Lung (tissue), 12 donors: ENCODE measurements around the gene IGFBP1. TPM values are rescaled to one million over a fixed set of nuclear protein-coding genes. Genes with fewer than 3 reads are reported as not detected.

ENCODE experiments used
- ATAC-seq: fragments of 200-7000 bp; cut with Tn5 transposase; one replicate; pipeline ENCODE4 v1.9.1; 2020; ENCODE audit warnings: moderate number of reproducible peaks; ENCODE audit not compliant: insufficient read depth, low FRiP score
- DNase-seq, 3 donors: peaks; one replicate each; pipeline ENCODE4 v3.0.0-alpha.2; 2013 to 2017
- H3K27ac ChIP-seq, 2 donors: one replicate each; pipeline ENCODE4 v1.5.1; 2013; ENCODE audit warnings: mild to moderate bottlenecking in 2 of 2, moderate library complexity in 2 of 2, control low read depth in 1 of 2, inconsistent platforms in 1 of 2, low read depth in 1 of 2, low read length in 1 of 2
- H3K27me3 ChIP-seq, 3 donors: one replicate each; pipeline ENCODE4 v1.5.1; 2013; ENCODE audit warnings: low read length in 2 of 3; ENCODE audit not compliant: control insufficient read depth in 3 of 3, insufficient read depth in 3 of 3
- H3K36me3 ChIP-seq, 4 donors: one replicate each; pipeline ENCODE4 v1.5.1; 2013; ENCODE audit warnings: low read length in 4 of 4, mild to moderate bottlenecking in 1 of 4, moderate library complexity in 1 of 4; ENCODE audit not compliant: control insufficient read depth in 4 of 4, insufficient read depth in 4 of 4
- H3K4me1 ChIP-seq, 5 donors: one replicate each; pipeline ENCODE4 v1.5.1; 2013; ENCODE audit warnings: low read length in 5 of 5, mild to moderate bottlenecking in 2 of 5, moderate library complexity in 1 of 5; ENCODE audit not compliant: control insufficient read depth in 5 of 5, insufficient read depth in 5 of 5
- H3K4me3 ChIP-seq: one replicate; pipeline ENCODE4 v1.5.1; 2013; ENCODE audit warnings: mild to moderate bottlenecking, control low read depth, moderate library complexity
- H3K9ac ChIP-seq, 2 donors: one replicate each; pipeline ENCODE4 v1.5.1; 2013; ENCODE audit warnings: low read length in 2 of 2, control low read depth in 1 of 2; ENCODE audit not compliant: insufficient read depth in 1 of 2
- H3K9me3 ChIP-seq, 4 donors: one replicate each; pipeline ENCODE4 v1.5.1; 2013; ENCODE audit warnings: low read length in 3 of 4, mild to moderate bottlenecking in 1 of 4, moderate library complexity in 1 of 4; ENCODE audit not compliant: control insufficient read depth in 4 of 4, insufficient read depth in 3 of 4
- WGBS, 2 donors: extraction: QIAGEN DNeasy Blood & Tissue Kit; methylation state at CpG; one replicate each; pipeline ENCODE4 v1.1.7; 2013; 5-methylcytosine and 5-hydroxymethylcytosine counted together
- polyA plus RNA-seq, 2 donors: library from polyadenylated mRNA; stranded (reverse); fragments of 200-250 nt; gene quantifications; one replicate each; pipeline ENCODE4 v1.2.1, GENCODE V29; 2013
- total RNA-seq, 2 donors: library from RNA; depleted of rRNA in 1 of 2; stranded (reverse); fragments of >200 nt in 1 of 2; gene quantifications; one replicate each; pipeline ENCODE4 v1.2.1, GENCODE V29; 2014 to 2021
- TF ChIP-seq, protein P1 (sequence below): IDR thresholded peaks from 2 replicates; pipeline ENCODE4 v1.5.1; 2012; ENCODE audit warnings: mild to moderate bottlenecking; ENCODE audit errors: control extremely low read depth, extremely low read depth
- donor health status: control.
- donor health status: control.
- donor health status: Bipolar disorder and iron deficiency.
- donor health status: healthy.
- donor health status: DM: yes; HTN: yes; CAD: no.

IGFBP1 gene
- total and polyA plus RNA-seq, 4 donors = 0.06 TPM; not detected in 3

- no peaks in the 10 kb centered on the region for H3K36me3 ChIP-seq
- no peak for ATAC-seq
- no peaks in the 10 kb centered on the region for H3K9me3 ChIP-seq
- no peak for DNase-seq
- no peak overlapping the region for H3K9ac ChIP-seq
- H3K27me3 ChIP-seq = peaks cover 4 to 22% (median 9%) of the 10 kb centered on the region in 3 donors
- 74 to 81% methylated on average over 2 of the region's 2 CpGs for WGBS, 2 donors
- TF ChIP-seq, protein P1, sequence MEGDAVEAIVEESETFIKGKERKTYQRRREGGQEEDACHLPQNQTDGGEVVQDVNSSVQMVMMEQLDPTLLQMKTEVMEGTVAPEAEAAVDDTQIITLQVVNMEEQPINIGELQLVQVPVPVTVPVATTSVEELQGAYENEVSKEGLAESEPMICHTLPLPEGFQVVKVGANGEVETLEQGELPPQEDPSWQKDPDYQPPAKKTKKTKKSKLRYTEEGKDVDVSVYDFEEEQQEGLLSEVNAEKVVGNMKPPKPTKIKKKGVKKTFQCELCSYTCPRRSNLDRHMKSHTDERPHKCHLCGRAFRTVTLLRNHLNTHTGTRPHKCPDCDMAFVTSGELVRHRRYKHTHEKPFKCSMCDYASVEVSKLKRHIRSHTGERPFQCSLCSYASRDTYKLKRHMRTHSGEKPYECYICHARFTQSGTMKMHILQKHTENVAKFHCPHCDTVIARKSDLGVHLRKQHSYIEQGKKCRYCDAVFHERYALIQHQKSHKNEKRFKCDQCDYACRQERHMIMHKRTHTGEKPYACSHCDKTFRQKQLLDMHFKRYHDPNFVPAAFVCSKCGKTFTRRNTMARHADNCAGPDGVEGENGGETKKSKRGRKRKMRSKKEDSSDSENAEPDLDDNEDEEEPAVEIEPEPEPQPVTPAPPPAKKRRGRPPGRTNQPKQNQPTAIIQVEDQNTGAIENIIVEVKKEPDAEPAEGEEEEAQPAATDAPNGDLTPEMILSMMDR = no peak
- no peak overlapping the region for H3K4me3 ChIP-seq
- H3K27ac ChIP-seq = no peak overlapping the region
- peaks cover 2 to 51% (median 14%) of the 10 kb centered on the region in 5 donors for H3K4me1 ChIP-seq
These were observed 30.3 kb downstream of the IGFBP1 start for GRCh38 chr7:45918556-45918955.

DNA sequence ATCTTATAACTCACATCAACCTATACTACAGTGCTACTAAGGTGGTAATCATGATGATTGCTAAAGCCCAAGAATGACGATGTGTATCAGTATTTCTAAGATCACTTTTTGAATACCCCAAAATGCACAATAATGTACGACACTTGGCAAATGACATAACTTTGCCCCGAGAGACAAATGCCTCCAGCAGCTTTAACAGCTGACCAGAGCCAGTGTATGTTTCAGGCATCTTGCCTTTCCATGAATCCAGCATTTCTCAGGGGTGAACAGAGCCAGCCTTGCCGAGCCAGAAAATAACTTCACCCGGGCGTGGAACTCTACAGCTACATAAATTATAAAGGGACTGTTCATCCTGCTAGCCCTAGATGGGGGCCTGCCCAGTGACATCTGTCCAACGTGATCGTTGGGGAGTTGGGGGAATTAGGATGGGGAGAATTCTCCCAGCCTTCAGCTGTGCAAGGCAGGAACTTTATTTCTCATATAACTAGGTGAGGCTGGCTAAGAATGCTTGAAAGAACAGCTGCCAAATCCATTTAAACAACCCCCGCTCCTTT lies 31.0 kb downstream of the IGFBP1 start:
- H3K4me3 ChIP-seq = no peak overlapping the region
- no peak for ATAC-seq
- 37 to 45% methylated on average over 9 of the region's 9 CpGs for WGBS, 2 donors
- H3K4me1 ChIP-seq = peaks cover 2 to 54% (median 15%) of the 10 kb centered on the region in 5 donors
- no peaks in the 10 kb centered on the region for H3K9me3 ChIP-seq
- TF ChIP-seq, protein P1 = no peak
- no peak overlapping the region for H3K27ac ChIP-seq
- peaks cover 4 to 22% (median 9%) of the 10 kb centered on the region in 3 donors for H3K27me3 ChIP-seq
- DNase-seq = peak in 2 of 3 donors; percentile 10 to 34
- peak overlapping the region in 1 of 2 donors; percentile 11 for H3K9ac ChIP-seq
- H3K36me3 ChIP-seq = no peaks in the 10 kb centered on the region

- ATAC-seq = no peak
- no peaks in the 10 kb centered on the region for H3K9me3 ChIP-seq
- H3K27ac ChIP-seq = no peak overlapping the region
- H3K9ac ChIP-seq = peak overlapping the region in 1 of 2 donors; percentile 11
- peak in 2 of 3 donors; percentile 21 to 27 for DNase-seq
- no peak overlapping the region for H3K4me3 ChIP-seq
- H3K27me3 ChIP-seq = peaks cover 4 to 22% (median 9%) of the 10 kb centered on the region in 3 donors
- H3K36me3 ChIP-seq = no peaks in the 10 kb centered on the region
- TF ChIP-seq, protein P1 = no peak
- peaks cover 2 to 54% (median 15%) of the 10 kb centered on the region in 5 donors for H3K4me1 ChIP-seq
- WGBS, 2 donors = 9 to 10% methylated on average over 19 of the region's 19 CpGs
These were observed 31.7 kb downstream of the IGFBP1 start for GRCh38 chr7:45919993-45920459.
